DMS153 treated with DMSO at 0.1 percent for 48 hours (cell line): ENCODE measurements around the gene RHOH.
"Not testable (repeated sequence)": the region's sequence is repeated elsewhere in the genome, so short reads cannot be mapped to it uniquely, and the experiment has no call there.

Experiments used
- DNase-seq: peaks from one replicate; lab custom pipeline; 2025; ENCODE audit not compliant: unreplicated experiment; lab: John Stamatoyannopoulos, UW

The RHOH gene

DNA sequence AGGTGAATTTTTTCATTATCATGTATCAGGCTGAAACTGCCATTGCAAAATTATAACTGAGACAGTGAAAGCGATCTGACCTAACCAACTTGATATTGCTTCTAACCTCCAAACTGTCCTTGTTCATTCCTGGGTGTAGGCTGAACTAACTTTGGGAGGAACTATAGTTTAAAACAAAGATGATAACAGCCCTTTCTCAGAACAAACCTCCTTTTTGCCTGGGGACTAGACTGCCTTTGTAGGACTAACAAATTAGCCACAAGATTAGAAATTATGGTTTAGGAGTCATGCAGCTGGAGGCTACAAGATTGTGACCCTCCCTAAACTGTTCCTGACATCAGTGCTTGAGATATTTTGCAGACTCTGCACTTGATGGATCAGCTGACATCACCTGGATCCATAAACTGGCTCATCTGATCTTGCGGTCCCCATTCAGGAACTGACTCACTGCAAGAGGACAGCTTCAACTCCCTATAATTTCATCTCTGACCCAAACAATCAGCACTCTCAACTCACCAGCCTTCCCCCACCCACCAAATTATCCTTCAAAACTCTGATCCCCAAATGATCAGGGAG lies 93.9 kb downstream of the RHOH start:
- DNase-seq, result not testable (repeated sequence)

- DNase-seq, result no peak
These were observed 95.5 kb downstream of the RHOH start for GRCh38 chr4:40292313-40292759.

GRCh38 chr4:40294339-40294738 lies 97.5 kb downstream of the RHOH start:
- DNase-seq, result no peak

- DNase-seq, result not testable (repeated sequence)
These were observed 98.2 kb downstream of the RHOH start for GRCh38 chr4:40295030-40295429.

DNA sequence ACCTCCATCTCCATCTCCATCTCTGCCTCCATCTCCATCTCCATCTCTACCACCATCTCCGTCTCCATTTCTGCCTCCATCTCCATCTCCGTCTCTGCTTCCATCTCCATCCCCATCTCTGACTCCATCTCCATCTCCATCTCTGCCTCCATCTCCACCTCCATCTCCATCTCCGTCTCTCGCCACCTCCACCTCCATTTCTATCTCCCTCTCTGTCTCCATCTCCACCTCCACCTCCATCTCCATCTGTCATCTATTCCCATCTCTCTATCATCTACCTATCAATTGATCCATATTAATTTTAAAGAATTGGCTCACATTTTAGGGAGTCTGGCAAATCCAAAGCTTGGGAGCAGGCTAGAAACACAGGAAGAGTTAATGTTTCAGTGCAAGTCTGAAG lies 98.7 kb downstream of the RHOH start:
- DNase-seq, result no peak
